GM18517 (cell line): ENCODE measurements around the gene DAP.

ENCODE experiments used
- ATAC-seq: cut with Tn5 transposase; IDR thresholded peaks from one replicate; pipeline ENCODE4 v1.9.1; 2021; ENCODE audit warnings: mild to moderate bottlenecking, moderate library complexity; ENCODE audit not compliant: unreplicated experiment

Gene DAP

GRCh38 chr5:10712574-10713366 lies 48.3 kb downstream of the DAP start:
- ATAC-seq, result peak; percentile 78

- ATAC-seq, result no peak
Measured at GRCh38 chr5:10711562-10711961, 49.5 kb downstream of the DAP start.

- ATAC-seq, result no peak
Measured at GRCh38 chr5:10710513-10711128, 50.4 kb downstream of the DAP start.

- ATAC-seq, result no peak
Measured at GRCh38 chr5:10709933-10710332, 51.1 kb downstream of the DAP start.

- no peak for ATAC-seq
Measured at GRCh38 chr5:10709409-10709808, 51.6 kb downstream of the DAP start.

- no peak for ATAC-seq
Measured at GRCh38 chr5:10708189-10708944, 52.7 kb downstream of the DAP start.

GRCh38 chr5:10707198-10708142 lies 53.6 kb downstream of the DAP start:
- ATAC-seq, result no peak

- ATAC-seq, result no peak
Measured at GRCh38 chr5:10706326-10706725, 54.7 kb downstream of the DAP start.

- ATAC-seq, result no peak
Measured at GRCh38 chr5:10705747-10706146, 55.3 kb downstream of the DAP start.

GRCh38 chr5:10704949-10705621 lies 55.9 kb downstream of the DAP start:
- no peak for ATAC-seq

- no peak for ATAC-seq
Measured at GRCh38 chr5:10703676-10704075, 57.4 kb downstream of the DAP start.

GRCh38 chr5:10702911-10703491 lies 58.0 kb downstream of the DAP start:
- no peak for ATAC-seq

- no peak for ATAC-seq
Measured at GRCh38 chr5:10702040-10702629, 58.9 kb downstream of the DAP start.

- ATAC-seq, result no peak
Measured at GRCh38 chr5:10701567-10702039, 59.4 kb downstream of the DAP start.

GRCh38 chr5:10700516-10700915 lies 60.5 kb downstream of the DAP start:
- no peak for ATAC-seq

GRCh38 chr5:10699987-10700386 lies 61.0 kb downstream of the DAP start:
- ATAC-seq, result peak; percentile 78

- ATAC-seq, result peak; percentile 47
Measured at GRCh38 chr5:10699281-10699874, 61.7 kb downstream of the DAP start.

GRCh38 chr5:10695759-10696543 lies 65.1 kb downstream of the DAP start:
- ATAC-seq, result no peak
